HUDEP-2 (cell line): ENCODE data around the gene EHBP1.
"Not testable (repeated sequence)": the region's sequence is repeated elsewhere in the genome, so short reads cannot be mapped to it uniquely, and the experiment has no call there.

Experiments used
- DNase-seq, 76 experiments: peaks; one replicate each; lab custom pipeline; 2025; ENCODE audit not compliant: unreplicated experiment in 76 of 76; lab: John Stamatoyannopoulos, UW

Gene EHBP1

GRCh38 chr2:62704654-62705006, 883 bp upstream of the EHBP1 start:
- no peak for DNase-seq

DNA sequence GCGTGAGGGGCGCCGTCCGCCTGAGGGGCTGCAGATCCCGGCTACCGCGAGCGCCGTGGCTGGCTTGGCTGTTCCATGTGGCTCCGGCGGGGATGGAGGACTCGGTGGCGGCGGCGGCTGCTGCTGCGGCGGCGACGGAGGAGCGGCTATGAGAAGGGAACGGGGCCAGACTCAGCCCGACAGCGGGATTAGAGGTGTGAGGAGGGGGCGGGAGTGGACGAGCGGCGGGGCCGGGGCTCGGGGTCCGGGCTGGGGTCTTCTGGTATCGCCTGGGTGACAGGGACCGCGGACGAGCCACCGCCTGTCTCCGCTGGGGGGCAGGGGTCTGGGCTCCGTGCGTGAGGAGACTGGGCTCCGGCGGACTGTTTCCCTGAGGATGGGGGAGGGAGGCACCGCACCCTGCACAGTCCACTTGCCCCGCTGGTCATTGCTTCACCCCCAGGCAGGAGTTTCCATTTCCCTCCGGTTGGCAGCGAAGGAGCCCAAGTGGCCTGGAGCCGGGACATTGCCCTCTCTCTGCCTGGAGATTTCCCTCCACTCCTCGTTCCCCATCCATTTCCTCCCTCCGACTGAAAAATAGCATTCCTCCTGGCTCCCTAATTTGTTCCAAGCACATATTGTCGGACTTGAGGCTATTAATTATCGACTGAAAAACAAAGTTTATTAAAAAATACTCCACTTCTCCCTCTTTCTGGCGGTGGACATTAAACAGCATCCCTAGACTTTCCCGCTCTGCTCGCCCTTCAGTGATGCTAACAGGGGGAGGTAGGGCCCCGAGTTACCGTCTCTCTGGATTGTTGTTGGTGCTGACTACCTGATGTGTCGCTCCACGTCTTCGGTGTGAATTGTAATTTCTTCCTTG, 577 bp downstream of the EHBP1 start:
- DNase-seq: peak in 43 of 76 experiments; percentile 3 to 74 (median 34)

- no peak for DNase-seq
These were observed 1.4 kb downstream of the EHBP1 start for GRCh38 chr2:62706721-62707521.

DNA sequence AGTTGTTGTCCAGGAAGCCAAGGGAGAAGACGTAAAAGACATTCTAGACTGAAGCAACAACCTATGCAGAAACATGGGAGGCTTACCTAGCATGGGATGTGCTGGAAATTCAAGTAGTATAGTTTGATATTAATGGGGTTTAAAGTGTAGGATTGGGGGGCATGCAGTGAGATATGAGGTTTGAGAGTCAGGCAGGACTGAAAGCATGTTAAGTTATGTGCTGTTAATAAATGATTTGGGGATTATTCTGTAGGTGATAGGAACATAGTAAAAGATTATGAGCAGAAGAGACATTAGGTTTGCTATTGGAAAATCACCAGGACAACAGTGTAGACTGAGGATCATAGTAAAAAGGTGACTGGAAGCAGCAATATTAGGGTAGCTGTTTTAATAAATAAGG, 3.2 kb downstream of the EHBP1 start:
- DNase-seq: no peak

- DNase-seq: no peak
These were observed 6.5 kb downstream of the EHBP1 start for GRCh38 chr2:62711832-62712494.

GRCh38 chr2:62713196-62713595, 7.7 kb downstream of the EHBP1 start:
- not testable (repeated sequence) for DNase-seq

- DNase-seq: no peak
These were observed 8.3 kb downstream of the EHBP1 start for GRCh38 chr2:62713837-62714236.

DNA sequence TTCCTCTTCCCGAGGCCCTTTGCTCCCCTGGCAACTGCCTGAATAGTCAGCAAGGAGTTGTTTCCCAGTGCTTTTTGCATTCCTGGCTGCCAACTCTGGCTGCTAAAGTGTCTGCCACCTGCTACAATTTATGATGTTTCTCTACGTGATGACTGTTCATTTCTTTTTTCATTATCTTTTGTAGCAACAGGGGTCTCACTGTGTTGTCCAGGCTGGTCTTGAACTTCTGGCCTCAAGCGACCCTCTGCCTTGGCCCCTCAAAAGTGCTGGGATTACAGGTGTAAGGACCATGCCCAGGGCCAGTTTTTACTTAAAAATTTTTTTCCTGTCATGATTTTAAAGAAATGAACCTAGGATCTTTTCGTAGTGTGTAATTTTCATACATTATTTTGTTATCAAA, 11.3 kb downstream of the EHBP1 start:
- no peak for DNase-seq

- DNase-seq: no peak
These were observed 12.1 kb downstream of the EHBP1 start for GRCh38 chr2:62717503-62718081.

- no peak for DNase-seq
These were observed 12.8 kb downstream of the EHBP1 start for GRCh38 chr2:62718225-62718822.

DNA sequence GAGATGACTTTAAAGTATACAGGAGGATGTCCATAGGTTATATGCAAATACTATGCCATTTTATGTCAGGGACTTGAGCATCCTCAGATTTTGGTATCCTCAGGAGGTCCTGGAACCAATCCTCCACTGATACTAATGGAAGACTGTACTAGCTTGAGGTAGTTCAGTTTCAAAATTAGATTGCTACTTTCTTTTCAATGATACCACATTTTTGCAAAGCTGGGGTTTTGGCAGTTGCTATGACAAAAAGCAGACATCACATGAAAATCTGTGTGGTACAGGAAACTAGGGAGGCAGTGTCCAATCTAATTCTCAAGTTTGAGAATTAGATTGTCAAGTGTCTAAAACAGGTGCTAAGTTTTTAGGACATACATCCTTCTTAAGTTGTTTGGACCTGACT, 14.2 kb downstream of the EHBP1 start:
- DNase-seq: no peak

DNA sequence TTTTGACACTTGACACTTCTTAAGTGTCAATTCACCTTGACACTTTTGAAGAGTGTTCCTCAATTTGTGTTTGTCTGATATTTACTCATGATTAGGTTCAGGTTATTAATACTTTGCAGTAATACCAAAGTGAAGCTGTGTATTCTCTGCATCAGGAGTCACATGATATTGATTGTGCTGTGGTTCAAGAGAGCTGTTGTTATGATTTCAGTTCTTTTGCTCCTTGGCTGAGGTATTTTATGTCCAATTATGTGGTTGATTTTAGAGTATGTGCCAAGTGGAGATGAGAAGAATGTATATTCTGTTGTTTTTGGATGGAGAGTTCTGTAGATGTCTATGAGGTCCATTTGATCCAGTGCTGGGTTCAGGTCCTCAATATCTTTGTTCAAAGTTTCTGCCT, 17.2 kb downstream of the EHBP1 start:
- DNase-seq: no peak

DNA sequence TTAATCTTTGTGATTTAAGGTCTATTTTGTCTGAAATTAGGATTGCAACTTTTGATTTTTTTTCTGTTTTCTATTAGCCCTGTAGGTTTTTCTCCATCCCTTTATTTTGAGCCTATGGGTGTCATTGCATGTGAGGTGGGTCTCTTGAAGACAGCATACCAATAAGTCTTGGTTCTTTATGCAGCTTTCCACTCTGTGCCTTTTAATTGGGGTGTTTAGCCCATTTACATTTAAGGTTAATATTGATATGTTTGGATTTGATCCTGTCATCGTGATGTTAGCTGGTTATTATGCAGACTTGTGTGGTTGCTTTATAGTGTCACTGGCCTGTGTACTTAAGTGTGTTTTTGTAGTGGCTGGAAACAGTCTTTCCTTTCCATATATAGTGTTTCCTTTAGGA, 17.7 kb downstream of the EHBP1 start:
- no peak for DNase-seq

DNA sequence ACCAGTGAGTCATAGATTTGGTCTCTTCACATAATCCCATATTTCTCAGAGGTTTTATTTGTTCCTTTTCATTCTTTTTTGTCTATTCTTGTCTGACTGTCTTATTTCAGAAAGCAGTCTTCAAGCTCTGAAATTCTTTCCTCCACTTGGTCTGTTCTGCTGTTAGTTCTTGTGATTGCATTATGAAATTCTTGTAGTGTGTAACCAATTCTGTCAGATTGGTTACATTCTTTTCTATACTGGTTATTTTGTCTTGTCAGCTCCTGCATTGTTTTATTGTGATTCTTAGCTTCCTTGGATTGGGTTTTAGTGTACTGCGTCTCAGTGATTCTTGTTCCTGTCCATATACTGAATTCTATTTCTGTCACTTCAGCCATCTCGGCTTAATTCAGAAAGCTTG, 18.6 kb downstream of the EHBP1 start:
- no peak for DNase-seq

- DNase-seq: peak in 25 of 76 experiments; percentile 1 to 42 (median 7)
These were observed 19.6 kb downstream of the EHBP1 start for GRCh38 chr2:62724886-62725711.

DNA sequence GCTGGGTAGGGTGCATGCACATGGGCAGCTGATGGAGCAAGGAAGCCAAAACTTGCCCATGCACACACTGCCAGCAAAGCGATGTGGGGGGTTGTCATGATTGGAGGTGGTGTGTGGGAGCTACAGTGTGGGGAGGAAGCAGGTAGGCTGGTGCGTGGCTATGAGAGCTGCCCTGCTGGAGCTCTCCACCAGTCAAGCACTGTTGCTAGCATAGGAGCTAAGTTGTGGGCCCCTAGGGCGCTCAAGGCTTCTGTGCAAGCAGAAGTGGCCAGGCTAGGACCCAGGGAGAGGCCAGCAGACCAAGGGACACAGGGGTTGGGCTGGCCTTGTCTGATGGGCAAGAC, 20.2 kb downstream of the EHBP1 start:
- DNase-seq: no peak

- no peak for DNase-seq
These were observed 21.9 kb downstream of the EHBP1 start for GRCh38 chr2:62727259-62727867.

GRCh38 chr2:62727876-62728566, 22.5 kb downstream of the EHBP1 start:
- no peak for DNase-seq

GRCh38 chr2:62731275-62731674, 25.8 kb downstream of the EHBP1 start:
- no peak for DNase-seq
